ENCODE results near the gene NLGN1.

NLGN1 gene

GRCh38 chr3:174233511-174233910, 836.0 kb downstream of the NLGN1 start:
- H3K27ac Mint-ChIP-seq: no peak overlapping the region
- H3K9me3 Mint-ChIP-seq: peaks cover under 1% of the 10 kb centered on the region
- no peak overlapping the region for H3K4me3 Mint-ChIP-seq
- H3K36me3 Mint-ChIP-seq (ENCODE audit: low read depth): no peaks in the 10 kb centered on the region
- peaks cover 12% of the 10 kb centered on the region for H3K4me1 Mint-ChIP-seq
- no peak for TF ChIP-seq CTCF (IDR thresholded peaks at IDR 0.05; ENCODE audit: unreplicated experiment in 3 of 3)
- H3K27me3 Mint-ChIP-seq (ENCODE audit: low read depth): no peaks in the 10 kb centered on the region

- Mint-ChIP-seq H3K4me1 (peaks cover 5% of the 10 kb centered on the region), H3K9me3 (peaks cover 2% of the 10 kb centered on the region), H3K36me3 (ENCODE audit: low read depth) (no peaks in the 10 kb centered on the region), H3K27me3 (ENCODE audit: low read depth) (no peaks in the 10 kb centered on the region), H3K27ac (peak overlapping the region in 1 of 3 experiments; percentile 13), H3K4me3 (no peak overlapping the region)
- no peak for TF ChIP-seq CTCF (IDR thresholded peaks at IDR 0.05; ENCODE audit: unreplicated experiment in 3 of 3)
Observed at GRCh38 chr3:174242311-174243041, 844.9 kb downstream of the NLGN1 start.

- Mint-ChIP-seq H3K36me3 (ENCODE audit: low read depth) (no peaks in the 10 kb centered on the region), H3K4me3 (no peak overlapping the region), H3K27me3 (ENCODE audit: low read depth) (no peaks in the 10 kb centered on the region), H3K27ac (peak overlapping the region in 2 of 3 experiments; percentile 31 to 35), H3K9me3 (peaks cover 2% of the 10 kb centered on the region), H3K4me1 (peaks cover 5% of the 10 kb centered on the region)
- TF ChIP-seq CTCF (IDR thresholded peaks at IDR 0.05; ENCODE audit: unreplicated experiment in 3 of 3): no peak
Observed at GRCh38 chr3:174243171-174243570, 845.6 kb downstream of the NLGN1 start.

- no peak overlapping the region for H3K27ac Mint-ChIP-seq
- TF ChIP-seq CTCF (IDR thresholded peaks at IDR 0.05; ENCODE audit: unreplicated experiment in 3 of 3): no peak
- no peaks in the 10 kb centered on the region for H3K9me3 Mint-ChIP-seq
- H3K4me3 Mint-ChIP-seq: no peak overlapping the region
- peaks cover 32% of the 10 kb centered on the region for H3K4me1 Mint-ChIP-seq
- no peaks in the 10 kb centered on the region for H3K27me3 Mint-ChIP-seq (ENCODE audit: low read depth)
- no peaks in the 10 kb centered on the region for H3K36me3 Mint-ChIP-seq (ENCODE audit: low read depth)
Observed at GRCh38 chr3:174247687-174248152, 850.2 kb downstream of the NLGN1 start.

GRCh38 chr3:174251681-174252080, 854.1 kb downstream of the NLGN1 start:
- no peaks in the 10 kb centered on the region for H3K36me3 Mint-ChIP-seq (ENCODE audit: low read depth)
- no peak overlapping the region for H3K4me3 Mint-ChIP-seq
- H3K27ac Mint-ChIP-seq: peak overlapping the region; percentile 65 to 86 (median 71)
- TF ChIP-seq CTCF (IDR thresholded peaks at IDR 0.05; ENCODE audit: unreplicated experiment in 3 of 3): no peak
- peaks cover 9% of the 10 kb centered on the region for H3K9me3 Mint-ChIP-seq
- peaks cover 37% of the 10 kb centered on the region for H3K4me1 Mint-ChIP-seq
- no peaks in the 10 kb centered on the region for H3K27me3 Mint-ChIP-seq (ENCODE audit: low read depth)
